HG03108 (cell line): ENCODE results near the gene GALNT15.

ENCODE experiments used
- ATAC-seq: cut with Tn5 transposase; IDR thresholded peaks from one replicate; pipeline ENCODE4 v1.9.1; 2021; ENCODE audit warnings: moderate library complexity; ENCODE audit not compliant: unreplicated experiment

GALNT15 gene

GRCh38 chr3:16186086-16186485, 11.6 kb downstream of the GALNT15 start:
- ATAC-seq, result no peak

GRCh38 chr3:16186565-16186964, 12.1 kb downstream of the GALNT15 start:
- ATAC-seq, result no peak

GRCh38 chr3:16187213-16187790, 12.8 kb downstream of the GALNT15 start:
- no peak for ATAC-seq

GRCh38 chr3:16188071-16188470, 13.6 kb downstream of the GALNT15 start:
- no peak for ATAC-seq

GRCh38 chr3:16189201-16189600, 14.7 kb downstream of the GALNT15 start:
- ATAC-seq, result no peak

- no peak for ATAC-seq
These were observed 16.2 kb downstream of the GALNT15 start for GRCh38 chr3:16190704-16191103.

GRCh38 chr3:16191591-16191990, 17.1 kb downstream of the GALNT15 start:
- no peak for ATAC-seq

GRCh38 chr3:16192176-16192811, 17.8 kb downstream of the GALNT15 start:
- no peak for ATAC-seq

GRCh38 chr3:16198427-16198826, 23.9 kb downstream of the GALNT15 start:
- no peak for ATAC-seq

GRCh38 chr3:16199769-16200168, 25.3 kb downstream of the GALNT15 start:
- ATAC-seq, result no peak

- no peak for ATAC-seq
These were observed 25.9 kb downstream of the GALNT15 start for GRCh38 chr3:16200411-16200810.

GRCh38 chr3:16203031-16203430, 28.6 kb downstream of the GALNT15 start:
- ATAC-seq, result no peak

GRCh38 chr3:16203671-16204629, 29.5 kb downstream of the GALNT15 start:
- no peak for ATAC-seq

GRCh38 chr3:16204751-16205150, 30.3 kb downstream of the GALNT15 start:
- ATAC-seq, result no peak

GRCh38 chr3:16205156-16205870, 30.8 kb downstream of the GALNT15 start:
- ATAC-seq, result no peak

GRCh38 chr3:16207031-16207430, 32.6 kb downstream of the GALNT15 start:
- ATAC-seq, result no peak

- ATAC-seq, result no peak
These were observed 36.9 kb downstream of the GALNT15 start for GRCh38 chr3:16211176-16211904.

GRCh38 chr3:16214366-16214765, 39.9 kb downstream of the GALNT15 start:
- no peak for ATAC-seq

GRCh38 chr3:16216373-16216935, 42.0 kb downstream of the GALNT15 start:
- no peak for ATAC-seq

- no peak for ATAC-seq
These were observed 45.3 kb downstream of the GALNT15 start for GRCh38 chr3:16219777-16220176.
